Prostate gland (tissue), 2 donors: ENCODE data around the gene BCR.

Source experiments
- POLR2AphosphoS5 ChIP-seq: sonication (generic); formaldehyde crosslinking; IDR thresholded peaks from one replicate; pipeline ENCODE4 v1.6.1; 2017; ENCODE audit warnings: antibody characterized with exemption
- TF ChIP-seq, protein P1 (sequence below), 4 experiments: fragments of 200-600 bp in 2 of 4; fragments of 450-650 bp in 2 of 4; sonication (generic) in 2 of 4; IDR thresholded peaks; 1 replicate in 3 of 4; 2 replicates in 1 of 4; pipeline ENCODE4 v1.5.1; 2016 to 2019; ENCODE audit warnings: antibody characterized with exemption in 4 of 4, mild to moderate bottlenecking in 2 of 4, moderate library complexity in 2 of 4

DNA sequence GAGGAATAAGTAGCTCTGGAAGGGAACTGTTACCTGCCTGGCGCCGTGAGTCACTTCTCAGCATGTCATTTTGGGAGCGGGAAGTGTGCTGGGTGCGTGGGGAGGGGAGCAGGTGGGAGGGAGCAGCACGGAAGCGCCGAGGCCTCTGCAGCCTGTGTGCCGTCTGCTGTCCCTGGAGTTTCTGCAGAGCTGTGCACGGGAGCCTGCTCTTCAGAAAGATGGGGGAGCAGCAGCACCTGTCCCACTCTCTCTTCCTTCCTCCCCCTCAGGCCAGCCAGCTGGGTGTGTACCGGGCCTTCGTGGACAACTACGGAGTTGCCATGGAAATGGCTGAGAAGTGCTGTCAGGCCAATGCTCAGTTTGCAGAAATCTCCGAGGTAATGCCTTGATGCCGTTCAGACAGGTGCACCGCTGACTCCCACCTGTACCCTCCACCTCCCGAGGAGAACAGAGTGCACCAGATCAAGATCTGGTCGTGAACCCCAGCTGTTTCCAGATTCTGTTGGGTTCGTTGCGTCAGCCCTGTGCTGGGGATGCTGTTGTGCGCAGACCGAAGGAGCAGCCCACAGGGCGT, 87.9 kb downstream of the BCR start:
- no peak for TF ChIP-seq POLR2AphosphoS5
- TF ChIP-seq, protein P1, sequence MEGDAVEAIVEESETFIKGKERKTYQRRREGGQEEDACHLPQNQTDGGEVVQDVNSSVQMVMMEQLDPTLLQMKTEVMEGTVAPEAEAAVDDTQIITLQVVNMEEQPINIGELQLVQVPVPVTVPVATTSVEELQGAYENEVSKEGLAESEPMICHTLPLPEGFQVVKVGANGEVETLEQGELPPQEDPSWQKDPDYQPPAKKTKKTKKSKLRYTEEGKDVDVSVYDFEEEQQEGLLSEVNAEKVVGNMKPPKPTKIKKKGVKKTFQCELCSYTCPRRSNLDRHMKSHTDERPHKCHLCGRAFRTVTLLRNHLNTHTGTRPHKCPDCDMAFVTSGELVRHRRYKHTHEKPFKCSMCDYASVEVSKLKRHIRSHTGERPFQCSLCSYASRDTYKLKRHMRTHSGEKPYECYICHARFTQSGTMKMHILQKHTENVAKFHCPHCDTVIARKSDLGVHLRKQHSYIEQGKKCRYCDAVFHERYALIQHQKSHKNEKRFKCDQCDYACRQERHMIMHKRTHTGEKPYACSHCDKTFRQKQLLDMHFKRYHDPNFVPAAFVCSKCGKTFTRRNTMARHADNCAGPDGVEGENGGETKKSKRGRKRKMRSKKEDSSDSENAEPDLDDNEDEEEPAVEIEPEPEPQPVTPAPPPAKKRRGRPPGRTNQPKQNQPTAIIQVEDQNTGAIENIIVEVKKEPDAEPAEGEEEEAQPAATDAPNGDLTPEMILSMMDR (IDR thresholded peaks at IDR 0.05), result no peak
